Measurements from ENCODE around the gene ZNF526.

DNA sequence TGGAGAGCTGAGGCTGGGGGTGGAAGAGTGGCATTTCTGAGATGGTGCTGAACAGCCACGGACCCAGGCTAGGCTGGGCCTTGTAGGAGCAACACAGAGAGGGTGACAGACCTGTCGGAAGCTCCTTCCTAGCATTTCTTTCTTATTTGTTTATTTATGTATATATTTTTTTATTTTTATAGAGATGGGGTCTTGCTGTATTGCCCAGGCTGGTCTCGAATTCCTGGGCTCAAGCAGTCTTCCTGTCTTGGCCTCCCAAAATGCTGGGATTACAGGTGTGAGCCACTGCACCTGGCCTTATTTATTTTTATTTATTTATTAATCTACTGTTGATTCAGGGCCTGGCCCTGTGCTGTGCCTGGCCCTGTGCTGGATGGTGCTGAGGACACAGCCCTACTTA lies 55.4 kb downstream of the ZNF526 start:
- TF ChIP-seq, protein P1, sequence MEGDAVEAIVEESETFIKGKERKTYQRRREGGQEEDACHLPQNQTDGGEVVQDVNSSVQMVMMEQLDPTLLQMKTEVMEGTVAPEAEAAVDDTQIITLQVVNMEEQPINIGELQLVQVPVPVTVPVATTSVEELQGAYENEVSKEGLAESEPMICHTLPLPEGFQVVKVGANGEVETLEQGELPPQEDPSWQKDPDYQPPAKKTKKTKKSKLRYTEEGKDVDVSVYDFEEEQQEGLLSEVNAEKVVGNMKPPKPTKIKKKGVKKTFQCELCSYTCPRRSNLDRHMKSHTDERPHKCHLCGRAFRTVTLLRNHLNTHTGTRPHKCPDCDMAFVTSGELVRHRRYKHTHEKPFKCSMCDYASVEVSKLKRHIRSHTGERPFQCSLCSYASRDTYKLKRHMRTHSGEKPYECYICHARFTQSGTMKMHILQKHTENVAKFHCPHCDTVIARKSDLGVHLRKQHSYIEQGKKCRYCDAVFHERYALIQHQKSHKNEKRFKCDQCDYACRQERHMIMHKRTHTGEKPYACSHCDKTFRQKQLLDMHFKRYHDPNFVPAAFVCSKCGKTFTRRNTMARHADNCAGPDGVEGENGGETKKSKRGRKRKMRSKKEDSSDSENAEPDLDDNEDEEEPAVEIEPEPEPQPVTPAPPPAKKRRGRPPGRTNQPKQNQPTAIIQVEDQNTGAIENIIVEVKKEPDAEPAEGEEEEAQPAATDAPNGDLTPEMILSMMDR (conservative IDR thresholded peaks at IDR 0.05; ENCODE audit: low read depth, low read length), result no peak
- TF ChIP-seq EZH2 (IDR thresholded peaks at IDR 0.05; ENCODE audit: borderline replicate concordance, low read depth, low read length, poor library complexity, severe bottlenecking), result no peak

All from A673 (cell line).